SK-N-MC (cell line): Measurements from ENCODE around the gene RIMS3.

Source experiments
- EZH2 ChIP-seq: fragments of 200-600 bp; sonication (generic); IDR thresholded peaks from one replicate; pipeline ENCODE4 v1.6.1; 2017; ENCODE audit warnings: antibody characterized with exemption
- FOXP2 ChIP-seq: optimal IDR thresholded peaks from 2 replicates; pipeline ENCODE3; 2011; ENCODE audit warnings: mild to moderate bottlenecking, moderate library complexity; ENCODE audit not compliant: insufficient read depth; ENCODE audit errors: extremely low read length, control extremely low read depth
- POLR2AphosphoS5 ChIP-seq: IDR thresholded peaks from 2 replicates; pipeline ENCODE4 v1.6.1; 2012; ENCODE audit warnings: mild to moderate bottlenecking, low read depth, low read length, borderline replicate concordance

DNA sequence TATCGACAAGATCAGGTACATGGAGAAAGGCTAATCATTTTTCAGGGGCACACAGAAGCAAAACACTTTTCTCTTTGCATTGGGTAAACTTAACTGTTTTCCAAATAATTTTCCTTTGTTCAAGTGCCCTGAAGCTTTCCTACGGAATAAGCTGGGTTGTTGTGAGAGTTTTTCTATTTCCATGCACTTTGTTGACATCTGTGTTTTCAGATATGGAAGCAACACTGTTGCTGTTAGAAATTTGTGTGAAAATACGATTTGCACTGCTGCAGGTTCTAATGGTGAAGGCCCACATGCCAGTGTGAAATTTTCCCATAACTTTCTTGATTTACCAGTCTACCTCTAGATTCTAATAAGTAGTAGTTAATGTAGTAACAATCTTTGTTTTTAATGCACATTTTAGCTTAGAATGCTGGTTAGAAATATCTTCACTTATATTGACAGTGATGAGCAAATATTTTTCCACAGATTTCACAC, 44.4 kb upstream of the RIMS3 start:
- no peak for TF ChIP-seq EZH2
- no peak for TF ChIP-seq POLR2AphosphoS5
- no peak for TF ChIP-seq FOXP2
